Gastroesophageal sphincter (tissue), 4 donors: ENCODE measurements around the gene MED23. TPM values are rescaled to one million over a fixed set of nuclear protein-coding genes. Genes with fewer than 3 reads are reported as not detected.
A peak's percentile ranks its signal among the peaks of the same experiment; 100 is the strongest.

ENCODE experiments used
- ATAC-seq: fragments of 150-250 bp; one replicate; pipeline ENCODE4 v1.9.1; 2016; ENCODE audit warnings: mild to moderate bottlenecking, moderate library complexity
- H3K27ac ChIP-seq, 4 donors: fragments of 200-600 bp; sonication (generic) in 3 of 4; 1 replicate in 3 of 4; 2 replicates in 1 of 4; pipeline ENCODE4 v1.5.1; 2016 to 2019
- H3K27me3 ChIP-seq: fragments of 200-600 bp; sonication (generic); one replicate; pipeline ENCODE4 v1.5.1; 2019
- H3K36me3 ChIP-seq, 2 donors: fragments of 200-600 bp; sonication (generic); one replicate each; pipeline ENCODE4 v1.5.1; 2019; ENCODE audit warnings: control low read depth in 1 of 2
- H3K4me1 ChIP-seq, 3 donors: fragments of 200-600 bp; sonication (generic); 1 replicate in 2 of 3; 2 replicates in 1 of 3; pipeline ENCODE4 v1.5.1; 2016 to 2019; ENCODE audit warnings: control low read depth in 2 of 3
- H3K4me3 ChIP-seq, 2 donors: fragments of 200-600 bp; sonication (generic); one replicate each; pipeline ENCODE4 v1.5.1; 2019; ENCODE audit warnings: mild to moderate bottlenecking in 1 of 2, moderate library complexity in 1 of 2
- H3K9me3 ChIP-seq, 3 donors: fragments of 200-600 bp; sonication (generic); one replicate each; pipeline ENCODE4 v1.5.1; 2017 to 2019; ENCODE audit warnings: control low read depth in 2 of 3
- CTCF ChIP-seq, 4 experiments: fragments of 200-600 bp in 2 of 4; fragments of 450-650 bp in 2 of 4; sonication (generic) in 1 of 4; IDR thresholded peaks; one replicate each; pipeline ENCODE4 v1.5.1; 2017 to 2019; ENCODE audit warnings: antibody characterized with exemption in 4 of 4, mild to moderate bottlenecking in 2 of 4, moderate library complexity in 2 of 4
- EP300 ChIP-seq: sonication (generic); formaldehyde crosslinking; IDR thresholded peaks from one replicate; pipeline ENCODE4 v1.6.1; 2017; ENCODE audit warnings: antibody characterized with exemption, mild to moderate bottlenecking
- POLR2A ChIP-seq, 2 donors: fragments of 450-650 bp; IDR thresholded peaks; one replicate each; pipeline ENCODE4 v1.6.1; 2017; ENCODE audit warnings: antibody characterized with exemption in 2 of 2, mild to moderate bottlenecking in 2 of 2, moderate library complexity in 1 of 2
- POLR2AphosphoS5 ChIP-seq: sonication (generic); formaldehyde crosslinking; IDR thresholded peaks from one replicate; pipeline ENCODE4 v1.6.1; 2017; ENCODE audit warnings: antibody characterized with exemption
- WGBS, 2 donors: methylation state at CpG; one replicate each; pipeline ENCODE4 v1.1.5; 2018; ENCODE audit warnings: low coverage in 1 of 2; 5-methylcytosine and 5-hydroxymethylcytosine counted together
- total RNA-seq, 4 donors: library from RNA; depleted of rRNA; stranded (reverse); fragments of >200 nt; gene quantifications; one replicate each; pipeline ENCODE4 v1.1.0, GENCODE V29; 2016

MED23 gene
- total RNA-seq, 4 donors from 2014 or later = 16.9 to 35.2 (median 22.5) TPM

- TF ChIP-seq POLR2AphosphoS5 (no peak), EP300 (no peak), POLR2A (IDR thresholded peaks at IDR 0.05) (no peak), CTCF (IDR thresholded peaks at IDR 0.05) (no peak)
- Histone ChIP-seq H3K4me3 (no peak overlapping the region), H3K27me3 (no peaks in the 10 kb centered on the region), H3K4me1 (no peaks in the 10 kb centered on the region), H3K27ac (no peak overlapping the region), H3K9me3 (no peaks in the 10 kb centered on the region), H3K36me3 (peaks cover 20 to 100% of the 10 kb centered on the region in 2 donors)
- WGBS, 2 donors = 96 to 100% methylated on average over 1 to 4 of the region's 4 CpGs
- no peak for ATAC-seq
Observed at GRCh38 chr6:131615275-131615674, 12.8 kb downstream of the MED23 start.

GRCh38 chr6:131613296-131613925 is 14.6 kb downstream of the MED23 start:
- H3K9me3 ChIP-seq = no peaks in the 10 kb centered on the region
- no peaks in the 10 kb centered on the region for H3K4me1 ChIP-seq
- H3K36me3 ChIP-seq = peaks cover 22 to 100% of the 10 kb centered on the region in 2 donors
- TF ChIP-seq CTCF (IDR thresholded peaks at IDR 0.05) (no peak), POLR2A (IDR thresholded peaks at IDR 0.05) (no peak), EP300 (no peak), POLR2AphosphoS5 (no peak)
- no peaks in the 10 kb centered on the region for H3K27me3 ChIP-seq
- H3K4me3 ChIP-seq = no peak overlapping the region
- WGBS, 2 donors = 82 to 84% methylated on average over 5 of the region's 5 CpGs
- no peak for ATAC-seq
- H3K27ac ChIP-seq = no peak overlapping the region

GRCh38 chr6:131602781-131603312 is 25.2 kb downstream of the MED23 start:
- no peaks in the 10 kb centered on the region for H3K4me1 ChIP-seq
- WGBS, 2 donors = 50 to 54% methylated on average over 1 of the region's 1 CpG
- H3K27ac ChIP-seq = no peak overlapping the region
- no peak overlapping the region for H3K4me3 ChIP-seq
- H3K27me3 ChIP-seq = no peaks in the 10 kb centered on the region
- peaks cover 6 to 100% of the 10 kb centered on the region in 2 donors for H3K36me3 ChIP-seq
- no peak for ATAC-seq
- no peak for TF ChIP-seq CTCF (IDR thresholded peaks at IDR 0.05)
- TF ChIP-seq EP300 = no peak
- no peak for TF ChIP-seq POLR2A (IDR thresholded peaks at IDR 0.05)
- no peak for TF ChIP-seq POLR2AphosphoS5
- H3K9me3 ChIP-seq = no peaks in the 10 kb centered on the region

- H3K36me3 ChIP-seq = peaks cover 11 to 100% of the 10 kb centered on the region in 2 donors
- 63 to 69% methylated on average over 4 of the region's 4 CpGs for WGBS, 2 donors
- no peaks in the 10 kb centered on the region for H3K27me3 ChIP-seq
- no peaks in the 10 kb centered on the region for H3K9me3 ChIP-seq
- no peak overlapping the region for H3K27ac ChIP-seq
- no peak for TF ChIP-seq CTCF (IDR thresholded peaks at IDR 0.05)
- TF ChIP-seq EP300 = no peak
- TF ChIP-seq POLR2AphosphoS5 = no peak
- TF ChIP-seq POLR2A (IDR thresholded peaks at IDR 0.05) = no peak
- no peak for ATAC-seq
- no peaks in the 10 kb centered on the region for H3K4me1 ChIP-seq
- no peak overlapping the region for H3K4me3 ChIP-seq
Observed at GRCh38 chr6:131600716-131601115, 27.3 kb downstream of the MED23 start.

- Histone ChIP-seq H3K4me1 (no peaks in the 10 kb centered on the region), H3K27me3 (no peaks in the 10 kb centered on the region), H3K9me3 (no peaks in the 10 kb centered on the region), H3K36me3 (peaks cover 19 to 100% of the 10 kb centered on the region in 2 donors), H3K4me3 (no peak overlapping the region), H3K27ac (no peak overlapping the region)
- no peak for TF ChIP-seq EP300
- peak in 1 of 4 experiments; percentile 12 for TF ChIP-seq CTCF (IDR thresholded peaks at IDR 0.05)
- WGBS, 2 donors = 83 to 88% methylated on average over 1 to 3 of the region's 3 CpGs
- ATAC-seq = no peak
Observed at GRCh38 chr6:131597446-131597845, 30.6 kb downstream of the MED23 start.
